Endothelial cell of umbilical vein (primary cell): ENCODE results near the gene TBX15. TPM values are rescaled to one million over a fixed set of nuclear protein-coding genes. Genes with fewer than 3 reads are reported as not detected.

Experiments
- BruUV-seq: library from RNA; stranded (reverse); fragments of 400-500 nt; replicated peaks from 2 replicates; lab custom pipeline; 2021; lab: Mats Ljungman, UMichigan
- CTCF ChIA-PET: fragments of 300-600, 350-600 bp; sonication (Branson Sonifier 250); formaldehyde crosslinking; loops from one replicate; lab custom pipeline; 2021; ENCODE audit warnings: antibody characterized with exemption, inconsistent platforms; lab: Charles Lee
- POLR2A ChIA-PET: fragments of 300-600, 350-600 bp; sonication (Branson Sonifier 250); formaldehyde crosslinking; loops from one replicate; lab custom pipeline; 2021; ENCODE audit warnings: antibody characterized with exemption, inconsistent platforms; lab: Charles Lee
- DNase-seq: peaks from one replicate; pipeline ENCODE4 v3.0.0-alpha.2; 2011; ENCODE audit warnings: low read depth, low spot score
- FAIRE-seq: peaks from 2 replicates; lab custom pipeline; 2011; peaks lifted over from hg19 to GRCh38; lab: Jason Lieb, UNC
- H2AFZ ChIP-seq: 2 replicates; pipeline ENCODE4 v1.6.0; 2012; ENCODE audit warnings: low read depth, low read length, control low read depth, inconsistent platforms
- H3K27ac ChIP-seq: 2 replicates; pipeline ENCODE4 v1.5.1; 2011; ENCODE audit warnings: low read depth, mild to moderate bottlenecking, control low read depth, low read length, moderate library complexity; ENCODE audit not compliant: insufficient read depth
- H3K27me3 ChIP-seq, 2 experiments: 2 replicates each; pipeline versions ENCODE4 v1.6.0 to v1.6.1; 2011; ENCODE audit warnings: low read length in 2 of 2, mixed read lengths in 1 of 2; ENCODE audit not compliant: control insufficient read depth in 2 of 2, insufficient read depth in 2 of 2
- H3K36me3 ChIP-seq, 2 experiments: 2 replicates in 1 of 2; 3 replicates in 1 of 2; pipeline ENCODE4 v1.5.1; 2011; ENCODE audit warnings: low read length in 2 of 2, mild to moderate bottlenecking in 1 of 2, moderate library complexity in 1 of 2; ENCODE audit not compliant: control insufficient read depth in 2 of 2, insufficient read depth in 2 of 2; ENCODE audit errors: extremely low read depth in 1 of 2
- H3K4me1 ChIP-seq: 3 replicates; pipeline ENCODE4 v1.5.1; 2011; ENCODE audit warnings: mild to moderate bottlenecking, low read length; ENCODE audit not compliant: control insufficient read depth, insufficient read depth; ENCODE audit errors: extremely low read depth
- H3K4me2 ChIP-seq: 2 replicates; pipeline ENCODE4 v1.6.1; 2011; ENCODE audit warnings: low read length, control low read depth, mixed read lengths; ENCODE audit not compliant: insufficient read depth
- H3K4me3 ChIP-seq, 3 experiments: fragments of 200-600 bp in 1 of 3; sonication (generic), shearing (Covaris generic) in 1 of 3; replicated peaks in 1 of 3; 2 replicates each; pipeline ENCODE4 v1.5.1; 2011 to 2016; ENCODE audit warnings: control low read depth in 3 of 3, low read length in 3 of 3, mild to moderate bottlenecking in 2 of 3, inconsistent platforms in 1 of 3, low read depth in 1 of 3, moderate library complexity in 1 of 3; ENCODE audit not compliant: insufficient read depth in 1 of 3
- H3K79me2 ChIP-seq: 2 replicates; pipeline ENCODE4 v1.6.0; 2012; ENCODE audit warnings: low read length, inconsistent platforms; ENCODE audit not compliant: control insufficient read depth, insufficient read depth
- H3K9ac ChIP-seq: replicated peaks from 2 replicates; pipeline ENCODE3; 2011; ENCODE audit warnings: low read length, control low read depth; ENCODE audit not compliant: insufficient read depth; ENCODE audit errors: extremely low read depth
- H3K9me1 ChIP-seq: replicated peaks from 3 replicates; pipeline ENCODE4 v1.6.0; 2011; ENCODE audit warnings: mild to moderate bottlenecking, low read length; ENCODE audit not compliant: control insufficient read depth, insufficient read depth; ENCODE audit errors: extremely low read depth
- H3K9me3 ChIP-seq: replicated peaks from 2 replicates; pipeline ENCODE4 v1.5.1; 2012; ENCODE audit warnings: low read length, inconsistent platforms; ENCODE audit not compliant: control insufficient read depth, insufficient read depth
- H4K20me1 ChIP-seq: replicated peaks from 2 replicates; pipeline ENCODE3; 2011; ENCODE audit warnings: mild to moderate bottlenecking, low read length; ENCODE audit not compliant: control insufficient read depth, insufficient read depth; ENCODE audit errors: extremely low read depth
- EZH2 ChIP-seq: IDR thresholded peaks from 2 replicates; pipeline ENCODE4 v1.6.1; 2012; ENCODE audit warnings: borderline replicate concordance, low read depth, mild to moderate bottlenecking, moderate library complexity, low read length, inconsistent platforms; ENCODE audit not compliant: severe bottlenecking
- FOS ChIP-seq: IDR thresholded peaks from 2 replicates; pipeline ENCODE4 v1.6.1; 2011; ENCODE audit warnings: mild to moderate bottlenecking, low read length, moderate library complexity, borderline replicate concordance; ENCODE audit not compliant: insufficient read depth
- GATA2 ChIP-seq: IDR thresholded peaks from 2 replicates; pipeline ENCODE4 v1.7.0; 2011; ENCODE audit warnings: low read depth, mild to moderate bottlenecking, moderate library complexity, mixed read lengths, low read length; ENCODE audit not compliant: insufficient read length, insufficient read depth
- JUN ChIP-seq: IDR thresholded peaks from 2 replicates; pipeline ENCODE4 v1.6.1; 2011; ENCODE audit warnings: borderline replicate concordance, low read depth; ENCODE audit not compliant: insufficient read length, insufficient read depth
- MYC ChIP-seq: IDR thresholded peaks from one replicate; pipeline ENCODE4 v1.6.1; 2011; ENCODE audit warnings: mild to moderate bottlenecking, low read depth, low read length
- POLR2A ChIP-seq: IDR thresholded peaks from 2 replicates; pipeline ENCODE4 v1.6.1; 2012; ENCODE audit warnings: low read depth, mild to moderate bottlenecking, control low read depth, low read length
- POLR2AphosphoS5 ChIP-seq: IDR thresholded peaks from 2 replicates; pipeline ENCODE4 v1.6.1; 2012; ENCODE audit warnings: low read depth, mild to moderate bottlenecking, control low read depth, low read length, moderate library complexity; ENCODE audit not compliant: insufficient read depth
- dilution Hi-C: fragments of 300-500 bp; cut with MboI; formaldehyde crosslinking; loops from one replicate; pipeline ENCODE4 v1.15.0; 2019; ENCODE audit warnings: low sequenced_read_pairs; ENCODE audit not compliant: extremely low pct_ligation_motif_present
- intact Hi-C: fragments of 100-400 bp; cut with micrococcal nuclease; formaldehyde crosslinking; loops from one replicate; pipeline ENCODE4 v1.10.0; 2022
- polyA plus RNA-seq, 4 experiments: library from polyadenylated mRNA; depleted of rRNA in 3 of 4; stranded (reverse) in 3 of 4; unstranded in 1 of 4; fragments of >200 nt; gene quantifications; 2 replicates each; pipeline versions ENCODE4 v1.2.1 to v1.2.3, GENCODE V29; 2011 to 2012; ENCODE audit warnings: missing spikeins in 1 of 4
- total RNA-seq: library from RNA; stranded (reverse); gene quantifications from 2 replicates; pipeline ENCODE4 v1.2.3, GENCODE V29; 2021
- TF ChIP-seq, protein P1 (sequence below), 2 donors: IDR thresholded peaks; 1 replicate in 1 of 2; 2 replicates in 1 of 2; pipeline ENCODE4 v1.5.1; 2011; ENCODE audit warnings: low read length in 2 of 2, mild to moderate bottlenecking in 2 of 2, moderate library complexity in 2 of 2, control low read depth in 1 of 2, inconsistent platforms in 1 of 2, low read depth in 1 of 2; ENCODE audit not compliant: insufficient read depth in 1 of 2; ENCODE audit errors: extremely low read depth in 1 of 2
- TF ChIP-seq, protein P2 (sequence below): IDR thresholded peaks from 2 replicates; pipeline ENCODE4 v1.6.1; 2011; ENCODE audit not compliant: insufficient read depth, insufficient read length

TBX15 gene
- total and polyA plus RNA-seq, 2 donors (not counting 3 experiments of a cell fraction or from before 2014, with no cell fraction given), result 0.01 TPM; not detected in 1

DNA sequence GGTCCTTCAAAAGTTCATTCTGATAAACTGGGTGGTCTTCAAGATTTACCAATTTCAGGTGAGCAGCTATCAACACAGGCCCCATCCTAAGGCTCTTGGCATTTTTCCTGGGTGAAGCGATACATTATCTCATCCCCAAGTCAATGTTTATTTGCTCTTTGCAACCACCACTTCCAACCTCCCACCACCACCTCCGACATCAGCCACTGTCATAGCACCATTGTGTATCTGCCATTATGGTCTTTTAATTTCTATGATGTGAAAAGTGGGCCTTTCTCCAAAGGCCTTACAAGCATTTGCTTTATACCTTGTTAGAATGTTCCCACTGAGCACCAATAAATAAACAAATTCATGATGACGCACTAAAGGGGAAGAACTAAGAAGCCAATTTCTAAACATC is 47.2 kb downstream of the TBX15 start:
- Histone ChIP-seq H3K9ac (no peak overlapping the region), H3K4me1 (no peaks in the 10 kb centered on the region), H3K4me3 (no peak overlapping the region), H3K36me3 (no peaks in the 10 kb centered on the region), H3K9me3 (no peaks in the 10 kb centered on the region), H3K27ac (no peak overlapping the region), H3K4me2 (no peak overlapping the region), H2AFZ (no peak overlapping the region), H3K27me3 (no peaks in the 10 kb centered on the region), H3K9me1 (no peaks in the 10 kb centered on the region), H3K79me2 (no peaks in the 10 kb centered on the region), H4K20me1 (no peaks in the 10 kb centered on the region)
- TF ChIP-seq MYC, result no peak
- TF ChIP-seq, protein P1, sequence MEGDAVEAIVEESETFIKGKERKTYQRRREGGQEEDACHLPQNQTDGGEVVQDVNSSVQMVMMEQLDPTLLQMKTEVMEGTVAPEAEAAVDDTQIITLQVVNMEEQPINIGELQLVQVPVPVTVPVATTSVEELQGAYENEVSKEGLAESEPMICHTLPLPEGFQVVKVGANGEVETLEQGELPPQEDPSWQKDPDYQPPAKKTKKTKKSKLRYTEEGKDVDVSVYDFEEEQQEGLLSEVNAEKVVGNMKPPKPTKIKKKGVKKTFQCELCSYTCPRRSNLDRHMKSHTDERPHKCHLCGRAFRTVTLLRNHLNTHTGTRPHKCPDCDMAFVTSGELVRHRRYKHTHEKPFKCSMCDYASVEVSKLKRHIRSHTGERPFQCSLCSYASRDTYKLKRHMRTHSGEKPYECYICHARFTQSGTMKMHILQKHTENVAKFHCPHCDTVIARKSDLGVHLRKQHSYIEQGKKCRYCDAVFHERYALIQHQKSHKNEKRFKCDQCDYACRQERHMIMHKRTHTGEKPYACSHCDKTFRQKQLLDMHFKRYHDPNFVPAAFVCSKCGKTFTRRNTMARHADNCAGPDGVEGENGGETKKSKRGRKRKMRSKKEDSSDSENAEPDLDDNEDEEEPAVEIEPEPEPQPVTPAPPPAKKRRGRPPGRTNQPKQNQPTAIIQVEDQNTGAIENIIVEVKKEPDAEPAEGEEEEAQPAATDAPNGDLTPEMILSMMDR (IDR thresholded peaks at IDR 0.05; ENCODE audit: extremely low read depth in 1 of 2, insufficient read depth in 1 of 2, low read depth in 1 of 2, low read length in 2 of 2), result no peak
- TF ChIP-seq POLR2A, result no peak
- TF ChIP-seq EZH2, result no peak
- TF ChIP-seq JUN, result no peak
- TF ChIP-seq, protein P2, sequence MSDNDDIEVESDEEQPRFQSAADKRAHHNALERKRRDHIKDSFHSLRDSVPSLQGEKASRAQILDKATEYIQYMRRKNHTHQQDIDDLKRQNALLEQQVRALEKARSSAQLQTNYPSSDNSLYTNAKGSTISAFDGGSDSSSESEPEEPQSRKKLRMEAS, result no peak
- no peak for TF ChIP-seq POLR2AphosphoS5
- TF ChIP-seq GATA2, result no peak
- TF ChIP-seq FOS, result no peak
- intact Hi-C loops, result no loop called here
- FAIRE-seq (no peak), DNase-seq (no peak)
- ChIA-PET CTCF (no interaction called here), POLR2A (no interaction called here)
- BruUV-seq, result no TSS peak
- dilution Hi-C loops, result no loop called here
